Measurements from ENCODE around the gene PFKFB4. TPM values are rescaled to one million over a fixed set of nuclear protein-coding genes. Genes with fewer than 3 reads are reported as not detected.
A peak's percentile ranks its signal among the peaks of the same experiment; 100 is the strongest.

Gene PFKFB4
- total and polyA plus RNA-seq, 2 of the 8 experiments (the other 6 are each of a cell fraction or from before 2014, with no cell fraction given) = 10.7 to 20.1 TPM

DNA sequence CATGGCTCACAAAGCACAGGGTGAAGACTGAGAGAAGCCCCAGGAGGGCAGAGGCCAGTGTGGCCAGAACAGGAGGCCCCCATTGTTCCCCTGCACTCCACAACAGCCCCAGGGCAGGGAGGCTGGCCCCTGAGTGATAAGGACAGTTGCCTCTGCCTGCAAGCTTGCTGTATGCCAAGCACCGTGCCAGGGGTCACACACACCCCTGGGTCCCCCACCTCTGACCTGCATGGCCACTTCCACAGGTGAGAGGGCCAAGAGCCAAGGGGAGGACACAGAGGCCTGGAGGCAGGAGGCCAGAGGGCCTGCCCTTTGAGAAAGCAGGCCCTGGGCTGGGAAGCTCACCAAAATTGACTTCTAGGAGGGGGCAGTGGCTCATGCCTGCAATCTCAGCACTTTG lies 86.3 kb downstream of the PFKFB4 start:
- H2AFZ ChIP-seq (ENCODE audit: low read length) = no peak overlapping the region
- H3K56ac ChIP-seq (replicated peaks; ENCODE audit: insufficient read length, low read depth, low read length) = no peak overlapping the region
- H2BK5ac ChIP-seq (ENCODE audit: low read depth, low read length) = no peak overlapping the region
- H4K20me1 ChIP-seq (replicated peaks in 1 of 2; ENCODE audit: control insufficient read depth in 1 of 2, insufficient read depth in 2 of 2, low read length in 2 of 2) = peaks cover 3 to 4% of the 10 kb centered on the region in 2 experiments
- H4K8ac ChIP-seq (ENCODE audit: extremely low read depth, insufficient read depth, low read length) = no peak overlapping the region
- H3K36me3 ChIP-seq (ENCODE audit: control insufficient read depth in 2 of 4, insufficient read depth in 4 of 4, low read length in 3 of 4) = peaks cover 7 to 35% (median 11%) of the 10 kb centered on the region in 4 experiments
- no peak overlapping the region for H4K5ac ChIP-seq (ENCODE audit: insufficient read length, low read depth, low read length)
- peaks cover 10% of the 10 kb centered on the region for H3K79me1 ChIP-seq (ENCODE audit: low read depth, low read length)
- H3K9ac ChIP-seq (replicated peaks in 1 of 4; ENCODE audit: extremely low read depth in 1 of 4, low read depth in 3 of 4, low read length in 3 of 4) = no peak overlapping the region; a peak in 1 of 7 replicates
- H3K4ac ChIP-seq (replicated peaks; ENCODE audit: insufficient read length, low read depth, low read length) = no peak overlapping the region
- no peak for DNase-seq (ENCODE audit: low read depth in 1 of 2, low spot score in 2 of 2)
- peaks cover 0 to 23% of the 10 kb centered on the region in 2 experiments; a peak in 2 of 4 replicates for H3K79me2 ChIP-seq (ENCODE audit: control insufficient read depth in 1 of 2, insufficient read depth in 2 of 2, low read length in 2 of 2)
- H2BK20ac ChIP-seq (ENCODE audit: low read length) = no peak overlapping the region
- no peak overlapping the region for H3K14ac ChIP-seq (ENCODE audit: insufficient read length)
- TF ChIP-seq HDAC6 (IDR thresholded peaks at IDR 0.05; ENCODE audit: low read depth, low read length) = no peak
- TF ChIP-seq CTBP2 (IDR thresholded peaks at IDR 0.05; ENCODE audit: borderline replicate concordance, insufficient read depth, insufficient read length, low read length) = no peak
- no peak for TF ChIP-seq TCF12 (IDR thresholded peaks at IDR 0.05; ENCODE audit: low read depth, low read length)
- TF ChIP-seq JUND (IDR thresholded peaks at IDR 0.05; ENCODE audit: low read length) = no peak
- no peak for TF ChIP-seq KDM1A (IDR thresholded peaks at IDR 0.05; ENCODE audit: borderline replicate concordance, low read length)
- TF ChIP-seq NANOG (IDR thresholded peaks at IDR 0.05; ENCODE audit: insufficient read depth, low read depth, low read length, poor library complexity, severe bottlenecking) = no peak
- no peak for TF ChIP-seq SUZ12 (IDR thresholded peaks at IDR 0.05; ENCODE audit: low read length)
- no peak for TF ChIP-seq CHD2 (IDR thresholded peaks at IDR 0.05; ENCODE audit: low read length)
- no peak for TF ChIP-seq TAF7 (optimal IDR thresholded peaks at IDR 0.05; ENCODE audit: borderline replicate concordance, low read depth, low read length)
- no peak for TF ChIP-seq SRF (IDR thresholded peaks at IDR 0.05; ENCODE audit: low read depth, low read length)
- TF ChIP-seq SP4 (IDR thresholded peaks at IDR 0.05; ENCODE audit: low read length) = no peak
- TF ChIP-seq CREB1 (IDR thresholded peaks at IDR 0.05) = no peak
- no peak overlapping the region for H3K4me2 ChIP-seq (ENCODE audit: insufficient read depth in 1 of 2, low read depth in 2 of 2, low read length in 2 of 2)
- no peaks in the 10 kb centered on the region for H3K27me3 ChIP-seq (replicated peaks in 1 of 4; ENCODE audit: control insufficient read depth in 3 of 4, extremely low read depth in 1 of 4, insufficient read depth in 3 of 4, low read length in 3 of 4)
- no peak overlapping the region for H3K4me3 ChIP-seq (ENCODE audit: extremely low read depth in 1 of 4, insufficient read depth in 2 of 4, low read depth in 3 of 4, low read length in 4 of 4)
- H2AK5ac ChIP-seq (ENCODE audit: low read depth, low read length) = no peak overlapping the region
- no peak overlapping the region for H4K91ac ChIP-seq (replicated peaks; ENCODE audit: insufficient read length, low read length)
- POLR2A ChIA-PET (ENCODE audit: partially characterized antibody) = interaction anchor here (0.6 to 2.7 kb wide), 12 partner anchors 10 to 231 kb away, joined by 3 to 10 read pairs (median 3); partner anchors contain the start of gene ATRIP
- peak overlapping the region; percentile 5; the same call in 1 of the 2 replicates for H2BK15ac ChIP-seq (ENCODE audit: low read length)
- no peaks in the 10 kb centered on the region for H3K9me3 ChIP-seq (ENCODE audit: insufficient read depth in 2 of 2, low read depth in 1 of 2, low read length in 1 of 2)
- H3K23ac ChIP-seq (ENCODE audit: insufficient read length) = no peak overlapping the region
- peaks cover 0 to 29% (median 25%) of the 10 kb centered on the region in 4 experiments; a peak in 6 of 7 replicates for H3K4me1 ChIP-seq (replicated peaks in 1 of 4; ENCODE audit: control insufficient read depth in 3 of 4, insufficient read depth in 4 of 4, low read length in 3 of 4)
- no peak for FAIRE-seq
- H3K18ac ChIP-seq (ENCODE audit: extremely low read depth, low read length) = no peak overlapping the region
- CTCF ChIA-PET (ENCODE audit: partially characterized antibody) = interaction anchor here (0.9 to 21.5 kb wide), 6 partner anchors 11 to 87 kb away, joined by 3 to 251 read pairs (median 4); partner anchors contain the start of genes PFKFB4 and SHISA5
- WGBS, 2 experiments (ENCODE audit: extremely low coverage in 1 of 2, insufficient coverage in 1 of 2, insufficient read length in 1 of 2, insufficient replicate concordance in 2 of 2, low coverage in 1 of 2, low lambda C conversion rate in 2 of 2, missing lambda C conversion rate in 1 of 2) = 57% methylated on average over 1 of the region's 1 CpG; no CpG with 5 or more reads in 1 of the 2 experiments
- H2BK12ac ChIP-seq (ENCODE audit: low read depth, low read length) = no peak overlapping the region
- H3K23me2 ChIP-seq (ENCODE audit: low read depth, low read length) = peaks cover 6% of the 10 kb centered on the region
- H2BK120ac ChIP-seq (replicated peaks; ENCODE audit: low read depth, low read length) = no peak overlapping the region
- H3K27ac ChIP-seq (ENCODE audit: low read depth, low read length) = 0 out of 2 replicates have a peak overlapping the region, but pooled peaks have one; percentile 17

All from H1 (cell line).